ENCODE data around the gene SPAM1. TPM values are rescaled to one million over a fixed set of nuclear protein-coding genes. Genes with fewer than 3 reads are reported as not detected.

Gene SPAM1
- polyA plus RNA-seq, 2 of the 4 experiments (the other 2 are of a cell fraction): not detected

GRCh38 chr7:123958186-123958703, 33.2 kb downstream of the SPAM1 start:
- no peak for TF ChIP-seq ZNF302 (CRISPR knock-in tag; IDR thresholded peaks at IDR 0.05)
- TF ChIP-seq CBX8 (IDR thresholded peaks at IDR 0.05): no peak
- no peak for TF ChIP-seq E2F6 (IDR thresholded peaks at IDR 0.05; ENCODE audit: borderline replicate concordance, low read depth)
- no peak for TF ChIP-seq FOXS1 (CRISPR knock-in tag; IDR thresholded peaks at IDR 0.05)
- TF ChIP-seq RFX5 (IDR thresholded peaks at IDR 0.05): no peak
- TF ChIP-seq HDAC2 (IDR thresholded peaks at IDR 0.05): no peak
- no peak for TF ChIP-seq CEBPB (IDR thresholded peaks at IDR 0.05)
- TF ChIP-seq ATOH8 (CRISPR knock-in tag; IDR thresholded peaks at IDR 0.05; ENCODE audit: low read depth): no peak
- no peak for TF ChIP-seq ZSCAN20 (CRISPR knock-in tag; IDR thresholded peaks at IDR 0.05)
- TF ChIP-seq POLR2AphosphoS2 (conservative IDR thresholded peaks at IDR 0.05; ENCODE audit: low read length): no peak
- no peak for TF ChIP-seq TFCP2L1 (CRISPR knock-in tag; IDR thresholded peaks at IDR 0.05)
- TF ChIP-seq HES2 (IDR thresholded peaks at IDR 0.05): no peak
- no peak for TF ChIP-seq JUN (IDR thresholded peaks at IDR 0.05)
- no peak for TF ChIP-seq CBX2 (IDR thresholded peaks at IDR 0.05; ENCODE audit: borderline replicate concordance, low read depth)
- TF ChIP-seq HMGXB4 (CRISPR knock-in tag; IDR thresholded peaks at IDR 0.05; ENCODE audit: borderline replicate concordance): no peak
- TF ChIP-seq CTCF (IDR thresholded peaks at IDR 0.05): no peak
- no peak for ATAC-seq
- ChIA-PET POLR2A (no interaction called here), CTCF (no interaction called here)
- 2% methylated on average over 4 of the region's 4 CpGs for WGBS (ENCODE audit: missing lambda C conversion rate)
- Histone ChIP-seq H3K4me3 (no peak overlapping the region), H3K9me3 (no peaks in the 10 kb centered on the region), H3K4me2 (no peak overlapping the region), H3K4me1 (no peaks in the 10 kb centered on the region), H3K27ac (no peak overlapping the region)
- DNase-seq (ENCODE audit: low read depth in 1 of 2, low spot score in 1 of 2): no peak
- no peak for FAIRE-seq

GRCh38 chr7:123961771-123962170, 36.7 kb downstream of the SPAM1 start:
- CTCF ChIA-PET: no interaction called here
- Histone ChIP-seq H3K4me2 (no peak overlapping the region), H3K4me3 (no peak overlapping the region), H3K27ac (no peak overlapping the region), H3K9me3 (no peaks in the 10 kb centered on the region), H3K4me1 (no peaks in the 10 kb centered on the region)
- FAIRE-seq (no peak), ATAC-seq (no peak), DNase-seq (ENCODE audit: low read depth in 1 of 2, low spot score in 1 of 2) (no peak)
- POLR2A ChIA-PET: no interaction called here
- 14% methylated on average over 6 of the region's 6 CpGs for WGBS (ENCODE audit: missing lambda C conversion rate)
- TF ChIP-seq HOXB5 (CRISPR knock-in tag; IDR thresholded peaks at IDR 0.05): no peak

- no peak for ATAC-seq
- peak; percentile 46 for FAIRE-seq
- no peak overlapping the region for H3K4me3 ChIP-seq
- no peak overlapping the region for H3K27ac ChIP-seq
- H3K4me1 ChIP-seq: no peaks in the 10 kb centered on the region
- H3K9me3 ChIP-seq: no peaks in the 10 kb centered on the region
- no peak for DNase-seq (ENCODE audit: low read depth in 1 of 2, low spot score in 1 of 2)
- ChIA-PET CTCF (interaction anchor here (1.3 kb wide), 1 partner anchor 12 kb away, joined by 3 read pairs; no protein-coding TSS in a partner anchor), POLR2A (no interaction called here)
- no peak overlapping the region for H3K4me2 ChIP-seq
- TF ChIP-seq TFCP2L1 (CRISPR knock-in tag; IDR thresholded peaks at IDR 0.05) (no peak), CBX8 (IDR thresholded peaks at IDR 0.05) (no peak), CHD2 (IDR thresholded peaks at IDR 0.05; ENCODE audit: low read length, partially characterized antibody) (no peak), HOXA7 (CRISPR knock-in tag; IDR thresholded peaks at IDR 0.05) (no peak), KDM5A (IDR thresholded peaks at IDR 0.05) (no peak)
- WGBS (ENCODE audit: missing lambda C conversion rate): 9% methylated on average over 4 of the region's 4 CpGs
Measured at GRCh38 chr7:123966936-123967335, 41.9 kb downstream of the SPAM1 start.

All from A549 (cell line).